Mononuclear cell (primary cell): ENCODE data around the gene MRPS14. TPM values are rescaled to one million over a fixed set of nuclear protein-coding genes. Genes with fewer than 3 reads are reported as not detected.
"Not testable (repeated sequence)": the region's sequence is repeated elsewhere in the genome, so short reads cannot be mapped to it uniquely, and the experiment has no call there.

Source experiments
- H3K27me3 ChIP-seq: 2 replicates; pipeline ENCODE4 v1.6.0; 2011; ENCODE audit warnings: low read length, control low read depth; ENCODE audit not compliant: insufficient read depth
- H3K4me1 ChIP-seq: 2 replicates; pipeline ENCODE4 v1.5.1; 2011; ENCODE audit warnings: mild to moderate bottlenecking, low read length, control low read depth; ENCODE audit not compliant: insufficient read depth
- H3K4me3 ChIP-seq: 2 replicates; pipeline ENCODE4 v1.5.1; 2011; ENCODE audit warnings: mild to moderate bottlenecking, low read length, moderate library complexity
- H3K9me3 ChIP-seq: 2 replicates; pipeline ENCODE4 v1.5.1; 2011; ENCODE audit warnings: low read depth, mild to moderate bottlenecking, control low read depth, low read length
- total RNA-seq: library from RNA; depleted of rRNA; stranded (reverse); fragments of >200 nt; gene quantifications from one replicate; pipeline ENCODE4 v1.2.3, GENCODE V29; 2012

MRPS14 gene
- total RNA-seq, result 10.0 TPM

- Histone ChIP-seq H3K9me3 (no peaks in the 10 kb centered on the region), H3K4me1 (peaks cover 21% of the 10 kb centered on the region), H3K4me3 (peak within 1 kb of the TSS; percentile 95), H3K27me3 (no peaks in the 10 kb centered on the region)
Observed at GRCh38 chr1:175023043-175023921, at the start of gene MRPS14. Gene MRPS14 (minus strand): TSS chr1:175023425. CDS start chr1:175023408, 17 bp downstream.

- Histone ChIP-seq H3K27me3 (no peaks in the 10 kb centered on the region), H3K4me3 (no peak overlapping the region)
Observed at GRCh38 chr1:175072099-175072951, 49.1 kb upstream of the MRPS14 start.

GRCh38 chr1:175071276-175071943 lies 48.2 kb upstream of the MRPS14 start:
- peaks cover 26% of the 10 kb centered on the region for H3K4me1 ChIP-seq
- no peaks in the 10 kb centered on the region for H3K27me3 ChIP-seq
- no peaks in the 10 kb centered on the region for H3K9me3 ChIP-seq
- H3K4me3 ChIP-seq, result no peak overlapping the region

More at GRCh38 chr1:175072099-175072951, 49.1 kb upstream of the MRPS14 start:
- peaks cover 26% of the 10 kb centered on the region for H3K4me1 ChIP-seq
- no peaks in the 10 kb centered on the region for H3K9me3 ChIP-seq

- H3K4me3 ChIP-seq, result no peak overlapping the region
- H3K9me3 ChIP-seq, result no peaks in the 10 kb centered on the region
- H3K4me1 ChIP-seq, result peaks cover 26% of the 10 kb centered on the region
- no peaks in the 10 kb centered on the region for H3K27me3 ChIP-seq
Observed at GRCh38 chr1:175070818-175071217, 47.6 kb upstream of the MRPS14 start.

GRCh38 chr1:175067362-175068106 lies 44.3 kb upstream of the MRPS14 start, which contains the start of gene TNN:
Gene TNN (plus strand): TSS chr1:175067833. CDS start chr1:175077419, 9,586 bp downstream.
- Histone ChIP-seq H3K4me1 (peaks cover 13% of the 10 kb centered on the region), H3K27me3 (no peaks in the 10 kb centered on the region)

GRCh38 chr1:175062858-175063257 lies 39.6 kb upstream of the MRPS14 start:
- Histone ChIP-seq H3K9me3 (no peaks in the 10 kb centered on the region), H3K4me1 (no peaks in the 10 kb centered on the region), H3K4me3 (no peak overlapping the region), H3K27me3 (no peaks in the 10 kb centered on the region)

More at GRCh38 chr1:175067362-175068106, 44.3 kb upstream of the MRPS14 start, which contains the start of gene TNN:
- Histone ChIP-seq H3K4me3 (no peak within 1 kb of the TSS), H3K9me3 (no peaks in the 10 kb centered on the region)

GRCh38 chr1:175062339-175062738 lies 39.1 kb upstream of the MRPS14 start:
- Histone ChIP-seq H3K4me3 (no peak overlapping the region), H3K27me3 (no peaks in the 10 kb centered on the region), H3K9me3 (no peaks in the 10 kb centered on the region), H3K4me1 (no peaks in the 10 kb centered on the region)

- no peaks in the 10 kb centered on the region for H3K27me3 ChIP-seq
- H3K4me1 ChIP-seq, result no peaks in the 10 kb centered on the region
- no peaks in the 10 kb centered on the region for H3K9me3 ChIP-seq
- H3K4me3 ChIP-seq, result no peak overlapping the region
Observed at GRCh38 chr1:175054736-175055135, 31.5 kb upstream of the MRPS14 start.

GRCh38 chr1:175050992-175051391 lies 27.8 kb upstream of the MRPS14 start:
- H3K4me3 ChIP-seq, result no peak overlapping the region
- no peaks in the 10 kb centered on the region for H3K27me3 ChIP-seq
- no peaks in the 10 kb centered on the region for H3K9me3 ChIP-seq

GRCh38 chr1:175045519-175045918 lies 22.3 kb upstream of the MRPS14 start:
- no peaks in the 10 kb centered on the region for H3K4me1 ChIP-seq

More at GRCh38 chr1:175050992-175051391, 27.8 kb upstream of the MRPS14 start:
- H3K4me1 ChIP-seq, result no peaks in the 10 kb centered on the region

GRCh38 chr1:175045097-175045496 lies 21.9 kb upstream of the MRPS14 start:
- Histone ChIP-seq H3K4me1 (no peaks in the 10 kb centered on the region), H3K4me3 (no peak overlapping the region), H3K27me3 (no peaks in the 10 kb centered on the region), H3K9me3 (no peaks in the 10 kb centered on the region)

More at GRCh38 chr1:175045519-175045918, 22.3 kb upstream of the MRPS14 start:
- Histone ChIP-seq H3K9me3 (no peaks in the 10 kb centered on the region), H3K4me3 (no peak overlapping the region), H3K27me3 (no peaks in the 10 kb centered on the region)

GRCh38 chr1:175044591-175044990 lies 21.4 kb upstream of the MRPS14 start:
- H3K9me3 ChIP-seq, H3K27me3 ChIP-seq, H3K4me1 ChIP-seq, H3K4me3 ChIP-seq: not testable (repeated sequence)

GRCh38 chr1:175043824-175044223 lies 20.6 kb upstream of the MRPS14 start:
- Histone ChIP-seq H3K4me3 (no peak overlapping the region), H3K27me3 (no peaks in the 10 kb centered on the region), H3K4me1 (no peaks in the 10 kb centered on the region), H3K9me3 (no peaks in the 10 kb centered on the region)

GRCh38 chr1:175042650-175043049 lies 19.4 kb upstream of the MRPS14 start:
- no peaks in the 10 kb centered on the region for H3K27me3 ChIP-seq
- H3K9me3 ChIP-seq, result no peaks in the 10 kb centered on the region
- H3K4me1 ChIP-seq, result no peaks in the 10 kb centered on the region
- H3K4me3 ChIP-seq, result no peak overlapping the region
